DMS114 treated with DMSO at 0.1 percent for 48 hours (cell line): ENCODE results near the gene C15orf39.
"Not testable (repeated sequence)": the region's sequence is repeated elsewhere in the genome, so short reads cannot be mapped to it uniquely, and the experiment has no call there.

Experiments
- DNase-seq: peaks from one replicate; lab custom pipeline; 2025; ENCODE audit not compliant: unreplicated experiment; lab: John Stamatoyannopoulos, UW

C15orf39 gene

DNA sequence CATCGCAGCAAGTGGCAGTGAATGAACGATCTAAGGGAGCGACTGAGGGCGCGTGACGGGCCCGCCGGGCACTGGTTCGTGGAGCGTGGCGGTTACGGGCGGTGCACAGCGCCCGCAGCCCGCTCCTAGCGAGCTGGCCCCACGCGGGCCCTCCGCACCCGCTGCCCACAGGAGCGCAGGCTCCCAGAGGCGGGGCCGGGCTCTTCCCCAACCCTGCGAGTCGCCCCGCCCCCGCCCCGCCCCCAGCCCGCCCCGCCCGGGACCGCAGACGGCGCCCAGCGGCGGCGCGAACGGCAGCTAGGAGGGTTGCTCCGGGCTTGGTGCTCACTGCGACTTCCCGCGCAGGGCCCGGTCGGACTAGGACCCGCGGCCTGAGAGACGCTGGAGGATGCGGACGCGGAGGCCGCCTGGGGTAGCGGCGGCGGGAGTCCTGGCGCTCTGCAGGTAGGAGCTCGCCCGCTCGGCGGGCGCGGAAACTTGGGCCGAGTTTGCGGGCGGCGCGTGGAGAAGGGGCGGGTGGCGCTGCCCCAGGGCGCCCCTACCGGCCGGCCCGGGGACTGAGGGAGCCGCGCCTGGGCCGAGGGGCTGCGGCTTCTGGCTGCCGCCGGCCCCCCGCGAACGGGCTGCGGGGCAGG lies at the start of gene C15orf39:
Gene C15orf39, plus strand, starts transcription at position 267 of the 635 bp plus-strand sequence. CDS start 4,167 bp downstream, outside the sequence.
- peak; percentile 66 for DNase-seq

DNA sequence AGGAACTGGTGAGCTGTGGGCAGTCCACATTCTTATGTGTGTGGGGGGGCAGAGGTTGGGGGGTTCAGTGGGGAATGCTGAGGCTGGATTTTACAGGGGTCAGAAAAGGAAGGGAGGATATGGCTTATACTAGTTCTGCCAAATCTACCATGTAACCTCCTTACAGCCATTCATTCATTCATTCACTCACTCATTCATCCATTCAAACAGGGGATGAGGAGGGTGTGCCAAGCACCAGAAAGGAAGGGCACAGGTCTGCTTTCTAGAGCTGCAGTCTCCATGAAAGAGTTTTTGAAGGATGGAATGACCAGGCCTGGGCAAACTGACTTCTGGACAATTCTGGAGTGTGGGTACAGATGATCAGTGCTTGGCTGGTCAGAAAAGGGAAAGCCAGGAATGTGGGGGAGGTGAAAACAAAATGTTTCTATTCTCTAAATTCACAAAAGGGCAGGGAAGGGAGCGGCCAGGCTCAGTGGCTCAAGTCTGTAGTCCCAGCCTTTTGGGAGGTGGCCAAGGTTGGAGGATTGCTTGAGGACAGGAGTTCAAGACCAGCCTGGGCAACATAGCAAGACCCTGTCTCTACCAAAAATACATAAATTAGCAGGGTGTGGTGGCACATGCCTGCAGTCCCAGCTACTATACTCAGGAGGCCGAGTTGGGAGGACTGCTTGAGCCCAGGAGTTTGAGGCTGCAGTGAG lies 49.2 kb upstream of the C15orf39 start:
- no peak for DNase-seq

DNA sequence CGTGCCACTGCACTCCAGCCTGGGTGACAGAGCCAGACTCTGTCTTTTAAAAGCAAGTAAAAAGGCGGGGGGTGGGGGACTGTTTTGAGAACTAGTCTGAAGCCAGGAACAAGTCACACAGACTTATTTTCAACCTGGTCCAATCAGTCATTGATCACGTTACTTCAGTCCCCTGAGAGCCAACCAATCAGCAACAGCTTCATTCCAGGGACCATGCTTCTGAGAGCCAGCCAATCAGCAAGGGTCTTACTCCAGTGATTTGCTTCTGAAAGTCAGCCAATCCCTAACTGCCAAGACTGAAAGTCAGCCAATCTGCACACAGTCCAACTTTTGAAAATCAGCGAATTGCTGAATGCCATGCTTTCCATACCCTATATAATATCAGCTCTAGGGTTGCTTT lies 48.6 kb upstream of the C15orf39 start:
- no peak for DNase-seq

DNA sequence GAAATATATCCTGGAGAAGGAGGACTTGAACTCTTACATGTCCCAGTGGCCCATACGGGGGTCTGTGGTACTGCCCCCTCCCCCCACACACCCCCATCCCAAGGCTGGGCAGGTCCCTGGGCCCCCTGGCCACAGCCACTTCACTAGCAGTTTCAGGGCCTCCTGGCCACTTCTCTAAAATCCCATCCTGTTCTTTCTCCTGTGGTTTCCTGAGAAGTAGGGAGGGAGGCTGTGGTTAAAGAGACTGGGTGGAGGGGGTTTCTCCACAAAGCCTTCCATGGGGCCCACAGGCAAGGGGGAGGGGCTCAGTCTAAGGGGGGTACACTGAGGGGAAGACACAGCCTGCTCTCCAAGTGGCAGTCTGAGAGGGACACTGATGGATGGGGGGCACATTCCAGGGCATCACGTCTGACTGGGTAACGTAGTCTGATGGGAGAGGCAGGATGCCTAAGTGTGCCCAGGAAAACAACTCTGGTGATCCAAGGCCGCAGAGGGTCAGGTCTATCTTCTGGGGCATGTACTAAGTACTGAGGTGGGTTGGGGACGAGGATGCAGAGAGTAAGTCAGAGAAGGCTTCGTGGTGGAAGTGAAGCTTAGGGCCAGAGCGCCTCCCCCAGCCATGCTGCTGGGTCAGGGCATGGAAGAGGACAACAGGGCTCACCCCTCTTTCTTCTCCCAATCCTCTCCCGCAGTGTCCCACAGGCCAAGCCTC lies 48.0 kb upstream of the C15orf39 start:
- DNase-seq: no peak

DNA sequence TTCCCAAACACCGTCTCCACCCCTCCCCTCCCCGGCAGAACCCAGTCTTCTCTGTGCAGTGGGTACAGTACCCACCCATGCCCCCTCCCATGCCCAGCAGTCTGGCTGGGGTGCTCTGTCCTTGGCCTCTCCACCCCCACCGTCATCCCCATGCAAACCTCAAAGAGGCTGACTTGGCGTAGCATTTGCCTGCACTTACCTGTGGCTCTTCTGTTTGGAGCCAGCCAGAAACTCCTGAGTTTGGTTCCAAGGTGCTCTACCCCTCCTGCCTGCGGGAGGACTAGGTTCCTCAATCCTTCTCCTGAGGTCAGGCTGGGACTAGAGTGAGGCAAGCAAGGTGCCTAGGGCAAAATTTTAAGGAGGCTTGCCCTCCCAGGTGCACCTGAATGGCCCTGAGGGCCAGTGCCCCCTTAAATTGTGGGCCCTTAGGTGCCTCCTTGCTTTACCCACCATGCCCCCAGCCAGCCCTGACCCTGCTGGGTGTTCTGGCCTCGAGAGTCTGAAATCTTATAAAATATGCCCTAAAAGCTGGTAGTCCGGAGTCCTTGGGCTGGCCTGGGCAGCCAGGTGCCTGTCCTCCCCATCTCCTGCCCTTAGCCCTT lies 47.1 kb upstream of the C15orf39 start:
- DNase-seq: no peak

DNA sequence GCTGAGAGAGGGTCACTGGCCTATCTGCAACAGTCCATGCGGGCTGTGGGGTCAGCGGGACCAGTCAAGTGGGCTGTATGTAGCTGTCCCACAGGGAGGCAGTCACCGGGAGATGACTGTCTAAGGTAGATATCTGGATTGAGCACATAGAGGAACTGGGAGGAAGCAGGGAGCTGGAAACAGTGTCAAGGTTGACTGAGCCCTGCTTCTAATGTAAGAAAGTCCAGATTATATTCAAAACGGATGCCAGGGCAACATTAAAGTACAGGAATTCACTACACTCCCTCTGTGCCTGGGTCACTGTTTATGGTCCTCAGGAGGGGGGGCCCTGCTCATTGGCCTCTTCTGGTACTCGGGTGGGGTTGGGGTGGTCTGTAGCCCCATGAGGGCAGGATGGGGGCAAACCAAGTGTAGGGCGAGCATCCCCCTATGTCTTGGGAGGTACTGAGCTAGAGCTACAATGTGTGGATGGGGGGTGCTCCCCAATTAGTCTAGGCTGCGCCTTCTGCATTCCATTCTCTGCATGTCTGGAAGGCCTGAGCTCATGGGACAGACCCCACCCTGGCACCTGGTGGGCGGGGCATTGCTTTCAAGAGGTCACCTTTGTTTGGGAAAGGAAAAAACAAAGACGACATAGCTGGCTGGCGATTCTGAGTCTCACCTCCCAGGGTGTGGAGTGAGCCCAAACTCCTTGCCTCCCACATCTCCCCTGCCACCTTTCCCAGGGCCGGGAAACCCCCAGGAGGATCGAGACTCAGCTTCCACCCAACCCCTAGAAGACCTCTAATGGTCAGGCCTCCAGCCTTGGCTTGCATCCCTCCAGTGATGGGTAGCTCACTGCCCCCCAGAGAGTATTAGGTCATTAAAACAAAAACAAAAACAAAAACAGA lies 45.1 kb upstream of the C15orf39 start:
- DNase-seq: no peak

DNA sequence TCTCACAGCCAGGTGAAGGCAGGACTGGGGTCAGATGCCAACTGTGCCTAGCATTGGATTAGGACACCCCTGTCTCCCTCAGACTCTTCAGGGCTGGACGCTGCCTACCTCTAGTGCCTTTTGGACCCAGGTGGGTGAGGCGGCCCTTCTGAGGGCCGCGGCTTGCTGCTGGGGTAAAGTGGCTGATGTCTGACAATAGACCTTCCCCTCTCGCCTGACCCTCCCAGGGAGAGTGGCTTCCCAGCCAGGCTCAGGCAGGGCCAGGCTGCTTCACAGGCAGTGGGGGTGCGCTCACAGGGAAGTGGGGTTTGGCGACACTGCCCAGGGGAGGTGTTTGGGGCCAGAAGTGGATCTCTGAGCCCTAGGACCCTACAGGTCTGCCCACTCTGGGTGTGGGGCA lies 43.3 kb upstream of the C15orf39 start:
- no peak for DNase-seq

DNA sequence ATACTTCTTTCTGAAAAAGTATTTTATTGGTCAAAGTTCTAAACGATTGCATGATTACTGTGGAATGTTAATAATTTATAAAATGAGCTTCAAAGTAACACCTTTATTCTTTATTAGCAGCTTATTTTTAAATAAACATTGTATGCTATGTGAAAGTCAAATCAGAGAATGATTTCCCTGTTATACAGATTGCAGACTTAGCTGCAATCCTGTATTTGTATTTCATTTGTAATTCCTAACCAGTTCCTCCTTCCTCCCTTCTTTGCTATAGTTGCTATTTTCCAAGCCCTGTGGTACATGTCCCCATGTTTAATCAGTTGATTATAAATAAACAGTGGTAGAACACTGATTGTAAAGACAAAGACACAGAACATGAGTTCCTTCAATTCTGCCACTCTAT lies 42.4 kb upstream of the C15orf39 start:
- no peak for DNase-seq

DNA sequence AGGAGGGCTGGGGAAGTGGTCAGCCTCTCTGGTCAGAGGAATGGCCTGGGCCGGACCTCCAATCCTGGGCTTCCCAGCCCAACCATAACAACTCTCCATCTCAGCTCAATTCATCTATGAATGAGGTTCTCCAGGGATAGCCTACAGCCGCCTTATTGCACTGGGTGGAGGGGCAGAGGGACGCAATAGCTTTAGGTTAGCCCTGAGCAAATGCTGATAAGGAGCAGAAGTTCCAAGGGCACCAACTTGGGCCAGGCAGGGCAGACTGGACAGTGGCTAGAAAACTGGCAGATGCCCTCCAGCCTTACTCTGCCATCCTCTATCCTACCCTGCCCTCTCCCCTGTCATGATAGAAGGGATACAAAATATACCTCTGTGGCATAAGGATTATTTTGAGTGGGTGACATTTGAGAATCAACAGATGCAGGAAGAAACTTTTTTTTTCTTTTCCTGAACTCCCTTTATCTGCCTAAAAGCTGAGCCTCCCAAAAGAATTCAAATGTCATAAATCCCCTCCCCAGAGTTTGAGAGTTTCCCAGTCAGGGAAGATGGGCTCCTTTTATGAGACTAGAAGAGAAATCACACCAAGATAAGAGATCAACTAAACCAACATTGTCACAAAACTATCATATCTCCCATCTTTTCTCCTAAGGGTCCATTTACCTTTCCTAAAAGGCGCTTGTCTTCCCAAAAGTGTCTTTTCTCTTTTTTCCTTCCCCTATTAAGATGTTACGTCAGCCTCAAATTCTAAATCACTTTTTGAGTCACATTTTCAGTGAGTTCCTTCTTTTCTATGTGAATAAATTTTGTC lies 40.4 kb upstream of the C15orf39 start:
- no peak for DNase-seq

DNA sequence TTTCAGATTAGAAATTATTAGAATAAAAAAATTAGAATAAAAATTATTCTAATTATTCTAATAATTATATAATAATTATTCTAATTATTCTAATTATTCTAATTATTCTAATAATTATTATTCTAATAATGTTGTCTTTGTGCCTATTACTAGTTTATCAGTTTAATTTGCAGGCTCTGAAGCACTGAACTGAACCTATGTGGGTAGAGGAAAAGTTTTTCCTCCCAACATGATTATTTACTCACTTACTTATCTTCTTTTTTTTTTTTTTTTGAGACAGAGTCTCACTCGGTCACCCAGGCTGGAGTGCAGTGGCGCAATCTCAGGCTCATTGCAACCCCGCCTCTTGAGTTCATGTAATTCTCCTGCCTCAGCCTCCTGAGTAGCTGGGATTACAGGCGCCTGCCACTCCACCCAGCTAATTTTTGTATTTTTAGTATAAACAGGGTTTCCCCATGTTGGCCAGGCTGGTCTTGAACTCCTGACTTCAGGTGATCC lies 39.7 kb upstream of the C15orf39 start:
- DNase-seq: no peak

DNA sequence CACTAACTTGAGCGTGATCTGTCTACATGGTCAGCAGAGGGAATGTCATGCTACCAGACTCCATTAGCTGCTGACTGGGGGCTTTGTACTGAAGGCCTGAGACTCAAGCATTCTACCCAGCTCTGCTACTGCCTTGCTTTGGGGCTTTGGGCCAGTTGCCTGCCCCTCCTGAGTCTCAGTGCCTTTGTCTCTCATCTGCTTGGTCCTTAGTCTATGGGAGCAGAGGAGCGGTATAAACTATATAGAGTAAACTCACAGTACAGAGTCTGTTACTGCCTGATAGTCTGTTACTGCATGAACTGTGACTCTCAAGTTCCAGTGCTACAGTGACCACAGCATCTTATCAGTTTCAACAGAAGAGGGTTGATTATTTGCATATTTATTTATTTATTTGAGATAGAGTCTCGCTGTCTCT lies 38.5 kb upstream of the C15orf39 start:
- DNase-seq: no peak

DNA sequence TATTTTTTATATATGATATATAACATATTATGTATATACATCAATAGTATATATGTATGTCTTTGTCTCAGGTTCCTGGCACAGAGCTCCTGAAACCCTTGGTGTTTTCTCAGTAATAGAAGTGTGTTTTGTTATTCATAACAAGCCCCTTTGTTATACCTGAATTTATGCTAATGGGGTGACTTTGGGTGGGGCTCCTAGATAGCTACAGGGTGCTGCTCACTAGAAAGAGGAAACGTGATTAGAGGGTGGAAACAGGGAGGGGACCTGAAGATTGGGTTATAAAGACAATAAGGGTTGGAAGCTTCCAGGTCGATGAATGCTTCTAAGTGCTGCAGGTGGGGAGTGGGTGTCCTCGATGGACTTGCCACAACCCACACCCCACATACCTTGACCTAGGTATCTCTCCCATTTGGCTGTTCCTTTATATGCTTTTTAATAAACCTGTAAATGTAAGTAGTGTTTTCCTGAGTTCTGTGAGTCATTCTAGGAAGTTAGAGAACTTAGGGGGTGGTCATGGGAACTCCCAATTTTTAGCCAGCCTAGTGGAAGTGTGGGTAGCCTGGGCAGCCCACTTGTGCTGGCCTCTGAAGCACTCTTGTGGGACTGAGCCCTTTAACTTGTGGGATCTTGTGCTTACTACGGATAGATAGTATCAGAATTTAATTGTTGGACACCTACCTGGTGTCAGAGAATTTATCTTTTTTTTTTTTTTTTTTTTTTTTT lies 36.9 kb upstream of the C15orf39 start:
- DNase-seq: no peak

DNA sequence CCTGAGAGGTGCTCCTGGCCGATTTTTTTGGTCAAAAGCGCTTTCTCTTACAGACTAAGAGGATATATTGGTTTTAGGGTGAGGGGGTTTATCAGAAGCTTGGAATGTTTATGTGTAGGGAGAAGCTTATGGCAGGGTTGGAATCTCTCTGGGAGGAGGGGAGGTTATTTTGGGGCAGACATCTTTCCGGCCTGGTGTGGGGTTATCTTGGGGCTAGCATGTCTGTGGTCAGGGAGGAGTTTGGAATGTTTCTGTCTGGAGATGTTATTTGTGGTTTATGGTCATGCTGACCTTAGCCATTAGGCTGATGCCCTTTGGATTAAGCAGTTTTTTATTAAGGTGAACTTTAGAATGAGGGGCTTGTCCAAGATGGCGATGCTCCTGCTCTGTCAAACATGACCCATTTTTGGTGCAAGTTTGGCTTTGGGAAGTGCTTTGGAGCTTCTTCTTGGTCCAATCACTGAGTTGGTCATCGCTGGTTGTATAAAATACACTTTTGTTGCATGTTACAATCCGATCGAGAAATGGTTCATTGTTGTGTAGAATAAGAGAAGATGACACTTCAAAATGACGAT lies 35.1 kb upstream of the C15orf39 start:
- not testable (repeated sequence) for DNase-seq

DNA sequence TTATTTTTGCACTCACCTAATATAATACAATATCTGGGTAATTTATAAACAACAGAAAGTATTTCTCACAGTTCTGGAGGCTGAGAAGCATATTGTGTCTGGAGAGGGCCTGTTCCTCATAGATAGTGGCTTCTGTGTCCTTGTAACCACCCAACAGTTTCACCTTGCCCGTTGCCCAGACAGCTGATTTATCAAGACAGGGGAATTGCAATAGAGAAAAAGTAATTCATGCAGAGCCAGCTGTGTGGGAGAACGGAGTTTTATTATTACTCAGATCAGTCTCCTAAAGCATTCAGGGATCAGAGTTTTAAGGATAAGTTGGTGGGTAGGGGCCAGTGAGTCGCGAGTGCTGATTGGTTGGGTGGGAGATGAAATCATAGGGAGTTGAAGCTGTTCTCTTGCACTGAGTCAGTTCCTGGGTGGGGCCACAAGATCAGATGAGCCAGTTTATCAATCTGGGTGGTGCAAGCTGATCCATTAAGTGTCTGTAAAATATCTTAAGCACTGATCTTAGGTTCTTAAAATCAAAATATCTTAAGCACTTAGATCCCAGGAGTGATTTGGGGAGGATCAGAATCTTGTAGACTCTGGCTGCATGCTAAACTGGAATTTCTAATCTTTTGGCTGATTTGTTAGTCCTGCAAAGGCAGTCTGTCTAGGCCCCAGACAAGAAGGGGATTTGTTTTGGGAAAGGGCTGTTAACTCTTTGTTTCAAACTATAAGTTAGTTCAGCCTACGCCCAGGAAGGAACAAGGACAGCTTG lies 33.9 kb upstream of the C15orf39 start:
- DNase-seq: no peak

DNA sequence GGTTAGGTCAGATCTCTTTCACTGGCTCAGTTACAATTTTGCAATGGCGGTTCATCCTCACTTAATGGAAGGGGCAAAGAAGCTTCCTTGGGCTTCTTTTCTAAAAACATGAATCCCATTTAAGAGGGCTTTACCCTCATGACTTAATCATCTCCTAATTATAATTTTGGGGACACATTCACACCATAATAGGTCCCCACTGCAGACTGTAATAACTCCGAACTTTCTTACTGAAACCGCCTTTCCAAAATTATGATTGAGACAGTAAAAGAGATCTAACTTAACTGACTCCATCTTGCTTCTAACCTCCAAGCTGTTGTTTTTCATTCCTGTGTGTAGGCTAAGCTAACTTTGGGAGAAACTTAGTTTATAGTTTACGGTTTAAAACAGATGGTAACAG lies 33.3 kb upstream of the C15orf39 start:
- DNase-seq: no peak

DNA sequence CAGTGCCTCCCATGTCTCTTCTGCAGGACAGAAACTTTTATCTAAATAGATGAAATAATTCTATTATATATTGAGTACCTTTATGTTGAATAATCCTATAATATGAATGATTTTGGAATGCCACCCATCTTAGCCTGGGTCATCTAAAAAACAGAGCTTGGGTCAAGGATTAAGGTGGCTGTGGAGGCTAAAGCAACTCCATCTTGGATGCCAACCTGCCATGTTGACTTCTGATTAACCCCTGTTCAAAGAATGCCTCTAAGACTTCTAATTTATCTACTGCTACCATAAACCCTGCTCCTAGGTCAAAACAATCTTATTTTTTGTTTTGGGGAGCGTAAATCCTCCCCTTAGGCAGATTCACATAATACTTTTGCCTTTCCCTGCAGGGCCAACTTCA lies 31.5 kb upstream of the C15orf39 start:
- no peak for DNase-seq

DNA sequence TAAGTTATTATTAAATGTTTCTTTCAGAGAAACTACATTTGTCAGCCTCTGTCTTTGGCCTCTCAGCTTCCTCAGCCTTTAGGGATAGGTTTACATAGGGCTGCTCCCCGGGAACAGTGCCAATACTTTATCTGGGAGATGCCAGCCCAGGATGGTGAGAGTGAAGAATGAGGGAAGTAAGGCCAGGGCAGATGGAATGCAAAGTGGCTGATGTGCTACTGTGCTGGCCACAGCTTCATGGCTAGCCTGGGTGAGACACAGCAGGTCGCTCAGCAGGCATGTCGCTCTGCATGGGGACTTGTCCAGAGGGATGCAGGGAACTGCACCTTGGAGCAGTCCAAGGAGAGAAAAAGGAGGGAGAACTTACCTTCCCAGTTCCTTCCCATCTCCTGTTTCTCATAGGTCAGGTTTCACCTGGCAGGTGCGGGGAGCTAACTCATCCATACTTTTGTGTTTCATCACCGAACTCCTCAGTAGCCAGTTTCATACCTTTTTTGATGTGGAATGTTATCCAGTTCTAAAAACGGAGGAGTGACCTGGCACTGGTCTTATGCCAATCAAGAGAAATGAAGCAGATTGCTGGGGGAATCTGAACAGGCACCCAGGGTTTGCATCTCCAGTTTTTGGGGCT lies 30.9 kb upstream of the C15orf39 start:
- DNase-seq: no peak

DNA sequence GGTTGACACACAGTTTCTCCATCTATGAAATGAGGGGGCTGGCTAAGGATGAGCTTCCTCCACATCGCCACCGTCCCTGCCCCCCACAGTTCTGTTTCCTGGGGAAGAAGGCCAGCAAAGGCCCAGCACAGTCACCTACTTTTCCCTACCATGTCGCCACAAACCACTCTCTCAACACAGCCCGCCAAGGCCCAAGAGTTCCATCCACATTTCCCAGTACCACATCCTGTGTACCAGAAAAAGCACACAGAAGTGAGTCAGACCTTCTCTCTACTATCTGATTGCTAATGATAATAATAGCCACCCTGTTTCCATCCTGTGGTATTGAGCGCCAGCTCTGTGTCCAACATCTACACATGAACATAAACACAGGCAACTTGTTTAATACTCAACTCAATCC lies 30.3 kb upstream of the C15orf39 start:
- no peak for DNase-seq
